GM12872 (cell line): ENCODE results near the gene ADAMTSL3.

Source experiments
- TF ChIP-seq, protein P1 (sequence below): IDR thresholded peaks from 3 replicates; pipeline ENCODE4 v1.5.1; 2011; ENCODE audit warnings: low read depth, mild to moderate bottlenecking, low read length, moderate library complexity; ENCODE audit not compliant: insufficient read depth

The ADAMTSL3 gene

GRCh38 chr15:83656943-83657528 lies 3.1 kb downstream of the ADAMTSL3 start:
- TF ChIP-seq, protein P1, sequence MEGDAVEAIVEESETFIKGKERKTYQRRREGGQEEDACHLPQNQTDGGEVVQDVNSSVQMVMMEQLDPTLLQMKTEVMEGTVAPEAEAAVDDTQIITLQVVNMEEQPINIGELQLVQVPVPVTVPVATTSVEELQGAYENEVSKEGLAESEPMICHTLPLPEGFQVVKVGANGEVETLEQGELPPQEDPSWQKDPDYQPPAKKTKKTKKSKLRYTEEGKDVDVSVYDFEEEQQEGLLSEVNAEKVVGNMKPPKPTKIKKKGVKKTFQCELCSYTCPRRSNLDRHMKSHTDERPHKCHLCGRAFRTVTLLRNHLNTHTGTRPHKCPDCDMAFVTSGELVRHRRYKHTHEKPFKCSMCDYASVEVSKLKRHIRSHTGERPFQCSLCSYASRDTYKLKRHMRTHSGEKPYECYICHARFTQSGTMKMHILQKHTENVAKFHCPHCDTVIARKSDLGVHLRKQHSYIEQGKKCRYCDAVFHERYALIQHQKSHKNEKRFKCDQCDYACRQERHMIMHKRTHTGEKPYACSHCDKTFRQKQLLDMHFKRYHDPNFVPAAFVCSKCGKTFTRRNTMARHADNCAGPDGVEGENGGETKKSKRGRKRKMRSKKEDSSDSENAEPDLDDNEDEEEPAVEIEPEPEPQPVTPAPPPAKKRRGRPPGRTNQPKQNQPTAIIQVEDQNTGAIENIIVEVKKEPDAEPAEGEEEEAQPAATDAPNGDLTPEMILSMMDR: no peak

DNA sequence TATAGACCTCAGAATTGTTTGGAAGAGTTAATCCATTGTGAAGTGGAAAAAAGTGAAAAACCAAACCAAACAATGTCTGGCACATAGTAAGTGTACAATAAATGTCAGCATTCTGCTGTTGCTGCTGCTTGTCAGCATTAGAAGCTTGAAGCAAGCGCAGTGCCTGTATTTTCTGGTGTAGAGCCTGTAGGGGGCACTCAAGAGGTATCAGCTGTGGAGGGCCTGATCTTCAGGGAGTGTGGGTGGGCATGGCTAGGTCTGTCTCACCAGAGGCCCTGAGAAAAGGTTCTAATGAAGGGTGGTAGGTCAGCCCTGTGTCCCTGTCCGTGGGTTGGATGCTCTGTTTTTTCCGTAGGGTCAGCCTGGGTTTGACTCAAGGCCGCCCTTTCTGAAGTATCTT lies 3.6 kb downstream of the ADAMTSL3 start:
- TF ChIP-seq, protein P1: peak; percentile 45

- TF ChIP-seq, protein P1: no peak
These were observed 4.8 kb downstream of the ADAMTSL3 start for GRCh38 chr15:83658430-83659416.

GRCh38 chr15:83659417-83659812 lies 5.5 kb downstream of the ADAMTSL3 start:
- TF ChIP-seq, protein P1: no peak

DNA sequence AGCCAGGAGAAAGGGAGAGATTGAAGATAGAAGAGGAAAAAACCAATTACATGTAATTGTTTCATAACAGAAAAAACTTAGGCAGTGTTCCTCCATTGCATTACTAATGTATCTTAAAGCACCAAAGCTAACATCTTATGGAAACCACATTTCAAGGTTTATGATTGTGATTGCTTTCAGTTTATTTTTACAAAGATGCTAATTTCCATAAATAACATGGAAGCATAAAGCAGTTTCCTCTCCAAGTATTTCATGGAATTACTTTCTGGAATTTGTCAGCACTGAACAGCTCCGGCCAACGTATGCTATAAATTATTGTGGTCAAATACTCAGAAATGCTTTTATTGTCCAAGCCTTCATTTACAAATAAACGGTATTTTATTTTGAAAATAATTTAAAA lies 11.6 kb downstream of the ADAMTSL3 start:
- TF ChIP-seq, protein P1: no peak

DNA sequence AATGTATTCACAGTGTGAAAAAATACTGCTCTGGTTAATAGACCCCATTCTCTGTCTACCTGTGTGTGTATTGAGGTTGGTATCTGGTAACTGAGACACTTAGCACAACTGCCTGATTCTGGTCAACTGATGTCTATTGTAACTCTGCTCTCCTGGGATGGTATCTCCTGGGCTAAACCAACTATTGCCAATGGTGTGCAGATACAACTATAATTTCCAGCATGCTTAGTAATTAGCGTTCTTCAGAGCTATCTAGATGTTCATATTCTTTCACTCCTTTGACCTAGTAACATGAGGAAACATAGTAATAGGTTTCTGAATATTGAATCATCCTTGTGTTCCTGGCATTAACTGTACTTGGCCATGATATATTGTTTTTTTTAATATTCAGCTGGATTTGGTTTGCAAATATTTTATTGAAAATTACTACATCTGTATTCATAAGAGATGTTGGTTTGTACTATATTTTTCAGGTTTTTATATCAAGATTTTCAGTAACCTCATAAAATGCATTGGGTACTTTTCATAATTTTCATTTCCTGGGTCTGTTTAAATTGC lies 16.8 kb downstream of the ADAMTSL3 start:
- TF ChIP-seq, protein P1: no peak

DNA sequence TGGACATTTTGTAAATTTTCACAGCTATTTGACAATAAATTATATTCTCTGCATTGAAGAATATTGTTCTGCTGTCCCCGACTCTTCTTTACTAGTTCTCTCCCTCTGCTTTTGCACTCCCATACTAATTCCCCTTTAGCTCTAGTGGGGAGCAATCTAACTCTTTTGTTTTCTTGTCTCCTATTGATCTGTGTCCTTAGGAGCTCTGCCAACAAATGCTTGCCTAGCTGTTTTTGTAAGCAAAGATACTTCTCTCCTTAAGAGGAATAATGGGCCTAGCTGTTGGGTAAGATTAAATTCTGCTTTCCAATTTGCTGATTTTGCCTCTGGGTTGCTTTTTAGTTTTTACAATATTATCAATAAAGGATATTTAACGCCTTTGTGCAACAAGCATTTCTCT lies 17.7 kb downstream of the ADAMTSL3 start:
- TF ChIP-seq, protein P1: no peak
